D721Med (cell line): ENCODE data around the gene GPD1L.
"Not testable (repeated sequence)": the region's sequence is repeated elsewhere in the genome, so short reads cannot be mapped to it uniquely, and the experiment has no call there.

Experiments
- DNase-seq: peaks from one replicate; pipeline ENCODE4 v3.0.0; 2011; ENCODE audit warnings: low spot score; ENCODE audit not compliant: insufficient read length
- FAIRE-seq: peaks from 2 replicates; lab custom pipeline; 2011; peaks lifted over from hg19 to GRCh38; lab: Jason Lieb, UNC
- TF ChIP-seq, protein P1 (sequence below): IDR thresholded peaks from 2 replicates; pipeline ENCODE4 v1.5.1; 2012; ENCODE audit warnings: mild to moderate bottlenecking, control low read depth; ENCODE audit not compliant: insufficient read depth; ENCODE audit errors: missing control alignments

GPD1L gene

DNA sequence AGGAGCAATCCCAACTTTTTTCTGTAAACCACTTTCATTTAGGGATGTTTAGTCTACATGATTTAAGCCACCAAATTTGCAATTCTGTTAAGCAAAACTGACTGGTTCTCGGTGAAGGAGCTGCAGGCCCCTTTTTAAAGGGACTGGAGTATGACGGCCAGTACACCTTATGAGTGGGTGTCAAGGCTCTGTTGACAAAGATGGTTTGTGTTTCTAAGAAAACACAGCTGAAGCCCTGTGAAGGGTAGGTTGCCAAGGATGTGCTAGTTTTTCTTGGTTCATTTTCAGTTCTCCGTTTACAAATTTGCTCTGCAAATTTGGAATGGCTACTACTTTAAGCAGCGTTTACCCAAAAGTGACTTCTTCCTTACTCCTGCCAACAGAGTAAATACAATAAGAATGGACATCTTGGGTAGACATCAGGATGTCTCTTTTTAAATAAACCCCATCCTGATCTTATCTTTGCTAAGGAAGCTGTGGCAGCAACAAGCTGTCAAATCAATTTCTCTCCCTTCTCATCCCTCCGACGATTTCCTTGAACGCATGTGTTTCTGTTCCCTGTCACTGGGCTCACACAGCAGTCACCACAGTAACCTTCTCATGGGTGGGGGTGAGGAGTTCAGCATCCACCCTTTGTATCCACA lies 73.8 kb downstream of the GPD1L start:
- FAIRE-seq (no peak), DNase-seq (no peak)
- TF ChIP-seq, protein P1, sequence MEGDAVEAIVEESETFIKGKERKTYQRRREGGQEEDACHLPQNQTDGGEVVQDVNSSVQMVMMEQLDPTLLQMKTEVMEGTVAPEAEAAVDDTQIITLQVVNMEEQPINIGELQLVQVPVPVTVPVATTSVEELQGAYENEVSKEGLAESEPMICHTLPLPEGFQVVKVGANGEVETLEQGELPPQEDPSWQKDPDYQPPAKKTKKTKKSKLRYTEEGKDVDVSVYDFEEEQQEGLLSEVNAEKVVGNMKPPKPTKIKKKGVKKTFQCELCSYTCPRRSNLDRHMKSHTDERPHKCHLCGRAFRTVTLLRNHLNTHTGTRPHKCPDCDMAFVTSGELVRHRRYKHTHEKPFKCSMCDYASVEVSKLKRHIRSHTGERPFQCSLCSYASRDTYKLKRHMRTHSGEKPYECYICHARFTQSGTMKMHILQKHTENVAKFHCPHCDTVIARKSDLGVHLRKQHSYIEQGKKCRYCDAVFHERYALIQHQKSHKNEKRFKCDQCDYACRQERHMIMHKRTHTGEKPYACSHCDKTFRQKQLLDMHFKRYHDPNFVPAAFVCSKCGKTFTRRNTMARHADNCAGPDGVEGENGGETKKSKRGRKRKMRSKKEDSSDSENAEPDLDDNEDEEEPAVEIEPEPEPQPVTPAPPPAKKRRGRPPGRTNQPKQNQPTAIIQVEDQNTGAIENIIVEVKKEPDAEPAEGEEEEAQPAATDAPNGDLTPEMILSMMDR: no peak

DNA sequence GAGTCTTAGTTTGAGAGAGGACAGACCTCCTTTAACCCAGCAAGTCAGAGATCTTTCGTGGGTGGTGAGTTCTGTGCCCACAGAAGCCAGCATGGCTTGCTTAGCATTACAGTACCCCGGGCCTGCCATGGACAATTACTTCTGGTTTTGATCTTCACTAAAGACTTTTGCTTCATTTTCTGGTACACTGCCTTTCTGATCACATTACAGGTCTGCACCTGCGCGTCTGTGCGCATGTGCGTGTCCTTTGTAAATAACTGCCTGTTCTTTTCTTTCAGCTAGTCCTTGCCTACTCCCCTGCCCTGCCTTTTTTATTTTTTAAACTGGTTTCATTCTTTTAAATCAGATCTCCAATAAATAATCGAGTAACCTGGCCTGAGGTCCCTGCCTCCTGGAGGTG lies 74.9 kb downstream of the GPD1L start:
- TF ChIP-seq, protein P1: no peak
- DNase-seq: no peak
- FAIRE-seq: no peak

DNA sequence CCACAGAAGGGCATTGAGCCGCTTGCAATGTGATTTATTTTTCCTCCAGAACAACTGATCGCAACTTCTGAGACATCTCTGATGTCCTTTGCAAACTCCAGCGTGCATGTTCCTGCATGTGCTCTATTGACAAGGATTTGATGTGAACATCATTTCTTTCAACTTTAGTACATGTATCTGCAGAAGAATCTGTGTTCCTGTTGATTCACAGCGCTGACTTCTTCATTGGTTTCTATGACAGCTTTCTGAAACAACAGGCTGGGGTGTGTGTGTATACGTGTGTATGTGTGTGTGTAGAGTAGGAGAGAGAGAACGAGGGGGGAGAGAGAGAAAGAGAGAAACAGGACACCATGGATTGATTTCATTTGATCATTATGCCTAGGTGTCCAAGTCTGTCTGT lies 75.4 kb downstream of the GPD1L start:
- no peak for FAIRE-seq
- TF ChIP-seq, protein P1: no peak
- DNase-seq: no peak

DNA sequence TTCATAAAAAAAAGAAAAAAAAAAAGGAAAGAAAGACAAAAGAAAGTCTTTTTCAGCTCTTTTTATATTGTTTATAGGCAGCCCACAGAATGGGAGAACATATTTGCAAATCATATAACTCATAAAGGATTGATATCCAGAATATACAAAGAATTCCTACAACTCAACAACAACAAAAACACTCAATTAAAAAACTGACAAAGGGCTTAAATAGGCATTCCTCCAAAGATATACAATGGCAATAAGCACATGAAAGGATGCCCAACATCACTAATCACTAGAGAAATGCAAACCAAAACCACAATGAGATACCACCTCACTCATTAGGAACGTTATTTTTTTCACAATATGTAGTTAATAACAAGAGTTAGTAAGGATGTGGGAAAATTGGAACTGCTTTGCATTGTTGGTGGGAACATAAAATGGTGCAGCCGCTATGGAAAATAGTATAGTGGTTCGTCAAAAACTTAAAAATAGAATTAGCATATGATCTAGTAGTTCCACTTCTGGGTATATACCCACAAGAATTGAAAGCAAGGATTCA lies 77.8 kb downstream of the GPD1L start:
- TF ChIP-seq, protein P1: no peak
- DNase-seq (no peak), FAIRE-seq (no peak)

DNA sequence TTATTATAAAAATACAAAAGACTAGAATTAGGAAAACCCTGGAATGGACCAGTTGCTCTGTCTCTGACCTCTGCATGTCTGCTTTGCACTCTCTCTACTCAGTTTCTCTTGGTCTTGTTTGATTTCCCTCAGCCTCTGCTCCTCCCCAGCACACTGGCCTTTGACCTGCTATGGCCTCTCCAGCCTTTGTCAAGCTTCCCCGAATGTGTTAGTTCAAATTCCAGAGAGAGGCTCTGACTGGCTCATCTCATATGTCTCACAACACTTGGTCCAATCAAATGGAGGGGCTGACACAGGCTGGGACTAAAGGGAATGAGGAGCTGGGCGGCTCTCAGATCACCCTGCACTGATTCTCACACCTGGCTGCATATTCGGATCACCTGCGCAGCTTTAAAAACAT lies 79.7 kb downstream of the GPD1L start:
- no peak for DNase-seq
- TF ChIP-seq, protein P1: no peak
- FAIRE-seq: no peak

DNA sequence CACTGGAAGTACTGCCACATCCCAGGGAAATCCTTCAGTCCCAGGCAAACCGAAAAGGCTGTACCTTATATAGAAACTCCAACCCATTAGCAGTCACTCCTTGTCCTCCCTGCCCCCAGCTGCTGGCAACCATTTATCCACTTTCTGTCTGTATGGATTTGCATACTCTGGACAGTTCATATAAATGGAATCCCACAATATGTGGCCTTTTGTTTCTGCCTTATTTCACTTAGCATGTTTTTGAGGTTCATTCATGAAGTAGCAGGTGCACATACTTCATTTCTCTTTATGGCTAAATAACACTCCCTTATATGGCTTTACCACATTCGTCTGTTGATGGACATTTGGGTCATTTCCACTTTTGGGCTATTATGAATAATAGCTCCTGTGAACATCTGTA lies 80.5 kb downstream of the GPD1L start:
- TF ChIP-seq, protein P1: no peak
- FAIRE-seq: no peak
- DNase-seq: no peak

DNA sequence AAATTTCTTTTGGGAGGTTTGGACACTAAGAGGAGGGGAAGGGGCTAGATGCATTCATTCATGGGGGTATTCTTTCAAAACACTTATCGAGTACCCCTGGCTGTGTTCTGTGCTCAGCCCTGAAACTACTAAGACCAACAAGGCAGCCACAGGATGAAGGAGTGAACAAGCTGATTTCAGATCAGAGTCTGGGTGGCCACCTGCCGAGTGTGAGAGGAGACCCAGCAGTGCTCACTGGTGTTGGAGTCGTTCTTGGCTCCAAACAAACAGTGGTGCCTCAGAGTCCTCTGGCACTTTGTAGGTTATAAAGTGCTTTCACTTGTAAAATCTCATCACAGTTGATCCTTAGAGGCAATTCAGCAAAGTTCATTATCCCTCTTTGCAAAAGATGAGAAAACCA lies 83.3 kb downstream of the GPD1L start:
- DNase-seq: no peak
- no peak for FAIRE-seq
- TF ChIP-seq, protein P1: no peak

DNA sequence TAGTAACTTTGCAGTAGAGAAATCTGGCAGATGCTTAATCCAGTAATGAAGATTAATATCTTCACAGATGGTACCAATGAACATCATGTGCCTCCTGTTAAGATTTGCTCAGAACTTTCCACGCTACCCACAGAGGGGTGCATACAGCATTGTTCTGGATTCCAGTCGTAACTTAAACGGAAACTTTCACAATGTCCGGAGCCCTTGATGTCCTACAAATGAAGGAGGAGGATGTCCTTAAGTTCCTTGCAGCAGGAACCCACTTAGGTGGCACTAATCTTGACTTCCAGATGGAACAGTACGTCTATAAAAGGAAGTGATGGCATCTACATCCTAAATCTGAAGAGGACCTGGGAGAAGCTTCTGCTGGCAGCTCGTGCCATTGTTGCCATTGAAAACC lies 84.1 kb downstream of the GPD1L start:
- FAIRE-seq: not testable (repeated sequence)

More for the DNA sequence above, 84.1 kb downstream of the GPD1L start:
- DNase-seq: not testable (repeated sequence)
